GM18867 (cell line): ENCODE data around the gene GPC6.

Experiments
- ATAC-seq: cut with Tn5 transposase; IDR thresholded peaks from one replicate; pipeline ENCODE4 v1.9.1; 2021; ENCODE audit warnings: mild to moderate bottlenecking, moderate library complexity; ENCODE audit not compliant: unreplicated experiment

Gene GPC6

DNA sequence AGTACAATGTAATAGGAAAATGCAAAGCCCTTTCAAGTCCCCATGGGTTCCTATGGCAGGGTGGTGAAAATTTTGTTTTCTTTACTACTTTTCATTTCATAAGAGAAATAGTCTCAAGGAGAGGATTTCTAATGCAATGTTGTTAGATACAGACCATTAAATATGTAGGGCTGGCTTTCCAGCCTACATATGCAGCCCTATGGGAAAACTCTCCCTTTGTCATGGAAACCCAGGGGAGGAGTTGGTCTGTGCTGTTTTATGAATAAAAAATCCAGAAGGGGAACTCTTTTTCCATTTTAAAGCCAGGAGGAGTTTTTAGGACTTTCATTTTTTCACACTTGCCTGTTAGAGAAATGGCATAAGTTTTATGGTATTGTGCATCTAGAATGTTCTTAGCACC, 1133.3 kb downstream of the GPC6 start:
- no peak for ATAC-seq

DNA sequence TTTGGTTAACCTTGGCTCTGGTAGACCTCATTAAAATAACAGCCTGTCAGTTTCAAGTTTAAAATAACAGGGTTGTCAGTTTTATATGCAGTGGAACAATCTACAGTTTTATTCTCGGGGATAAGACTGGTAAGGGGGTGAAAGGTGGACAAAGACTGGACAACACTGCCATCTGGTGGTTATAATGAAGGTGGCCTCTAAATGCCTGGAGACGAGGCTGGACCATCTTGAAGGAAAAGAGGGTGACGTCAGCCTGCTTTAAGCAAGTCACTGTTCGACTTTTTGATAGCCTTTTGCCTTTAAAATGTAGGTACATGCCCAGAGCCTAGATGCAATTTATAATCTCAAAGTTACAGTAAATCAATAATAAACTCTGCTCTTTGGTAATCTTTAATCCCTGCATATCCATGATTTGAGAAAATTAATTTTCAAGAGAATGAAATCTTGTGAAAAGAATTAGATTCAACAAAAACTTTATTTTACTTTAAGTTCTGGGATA, 1135.9 kb downstream of the GPC6 start:
- ATAC-seq, result peak; percentile 99

DNA sequence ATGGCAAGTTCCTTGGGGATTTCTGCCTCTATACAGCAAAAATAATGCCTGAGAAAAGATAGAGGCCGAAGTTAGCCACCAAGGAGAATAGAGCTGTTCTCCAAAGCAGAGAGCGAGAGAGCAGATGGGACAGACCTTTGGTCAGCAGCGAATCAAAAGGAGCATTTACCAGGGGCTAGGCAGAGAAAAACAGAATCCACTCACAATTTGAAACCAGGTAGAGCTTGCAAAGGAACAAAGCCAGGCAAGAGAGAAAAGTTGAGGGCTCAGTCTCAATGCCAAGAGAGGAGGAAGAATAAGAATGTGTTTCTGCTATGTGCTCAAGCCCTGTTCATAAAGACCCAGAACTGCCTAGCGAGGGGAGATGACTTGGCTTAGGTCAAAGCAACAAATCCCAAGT, 1140.1 kb downstream of the GPC6 start:
- no peak for ATAC-seq

DNA sequence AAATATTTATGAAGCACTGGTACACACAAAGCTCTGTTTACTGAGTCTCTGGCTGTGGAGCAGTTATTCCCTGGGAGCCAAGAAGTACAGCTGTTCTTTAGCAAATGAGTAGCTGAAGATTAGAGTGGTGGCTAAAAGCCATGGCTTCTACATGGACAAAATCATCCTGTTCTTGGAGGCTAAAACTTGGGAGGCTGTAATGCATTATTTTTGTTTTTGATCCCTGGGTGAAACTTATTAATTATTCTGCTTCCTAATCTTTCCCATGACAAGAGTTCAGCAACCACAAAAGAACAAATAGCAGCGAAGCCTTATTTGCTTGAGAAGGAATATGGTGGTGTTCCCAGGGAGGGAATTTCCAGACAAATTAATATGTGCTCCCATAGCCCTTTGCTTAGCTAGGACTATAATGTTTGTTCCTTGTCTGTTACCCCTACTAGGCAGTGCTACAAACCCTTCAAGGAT, 1143.4 kb downstream of the GPC6 start:
- no peak for ATAC-seq

DNA sequence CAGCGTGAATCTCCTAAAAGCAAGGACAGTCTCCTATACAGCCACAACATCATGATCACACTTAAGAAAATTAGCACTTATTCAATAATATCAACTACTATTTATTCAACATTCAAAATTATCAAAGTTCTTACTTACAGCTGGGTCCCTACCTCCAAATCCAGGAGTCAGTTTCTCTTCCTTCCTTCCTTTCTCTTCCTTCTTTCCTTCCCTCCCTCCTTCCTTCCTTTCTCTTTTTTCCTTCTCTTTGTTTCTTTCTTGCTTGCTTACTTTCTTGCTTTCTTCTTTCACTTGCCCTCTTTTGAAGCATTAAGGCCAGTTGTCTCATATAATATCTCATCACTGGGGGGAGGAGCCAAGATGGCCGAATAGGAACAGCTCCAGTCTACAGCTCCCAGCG, 1145.2 kb downstream of the GPC6 start:
- ATAC-seq, result no peak

DNA sequence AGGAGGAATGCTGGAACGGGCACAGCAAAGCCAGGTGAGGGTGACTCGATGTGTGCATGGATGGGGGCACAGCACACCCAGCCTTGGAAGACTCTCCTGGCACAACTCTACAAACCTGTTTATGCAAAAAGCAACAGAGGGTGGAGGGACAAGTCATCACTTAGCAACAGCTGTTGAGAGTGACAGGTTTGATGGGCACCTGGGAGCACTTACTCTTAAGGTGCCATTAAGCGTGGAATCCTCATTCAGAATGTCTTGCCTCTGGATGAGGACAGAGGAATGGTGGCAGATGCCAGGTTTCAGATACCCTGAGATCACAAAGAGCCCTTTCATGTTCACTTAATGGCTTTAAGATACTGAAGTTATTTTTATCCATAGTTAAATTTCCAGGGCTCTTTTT, 1155.9 kb downstream of the GPC6 start:
- ATAC-seq, result no peak

DNA sequence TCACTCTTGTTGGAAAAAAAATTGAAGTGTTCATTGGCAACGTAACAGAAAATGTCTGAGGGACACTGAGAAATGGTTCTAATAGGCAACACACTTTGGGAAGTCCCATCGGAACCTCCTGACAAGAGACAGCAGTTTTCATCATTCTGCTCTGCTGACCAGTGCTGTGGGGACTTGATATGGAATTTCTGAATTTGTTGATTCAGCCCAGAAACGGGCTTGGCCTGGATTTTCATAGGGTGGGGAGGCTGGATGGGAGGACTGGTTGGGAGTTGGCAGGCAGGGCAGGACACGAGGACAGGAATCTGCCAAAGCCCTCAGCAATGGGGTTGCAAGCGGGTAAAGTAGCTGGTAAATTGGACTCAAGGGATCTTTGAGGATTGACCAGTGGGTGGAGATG, 1156.4 kb downstream of the GPC6 start:
- ATAC-seq, result no peak

DNA sequence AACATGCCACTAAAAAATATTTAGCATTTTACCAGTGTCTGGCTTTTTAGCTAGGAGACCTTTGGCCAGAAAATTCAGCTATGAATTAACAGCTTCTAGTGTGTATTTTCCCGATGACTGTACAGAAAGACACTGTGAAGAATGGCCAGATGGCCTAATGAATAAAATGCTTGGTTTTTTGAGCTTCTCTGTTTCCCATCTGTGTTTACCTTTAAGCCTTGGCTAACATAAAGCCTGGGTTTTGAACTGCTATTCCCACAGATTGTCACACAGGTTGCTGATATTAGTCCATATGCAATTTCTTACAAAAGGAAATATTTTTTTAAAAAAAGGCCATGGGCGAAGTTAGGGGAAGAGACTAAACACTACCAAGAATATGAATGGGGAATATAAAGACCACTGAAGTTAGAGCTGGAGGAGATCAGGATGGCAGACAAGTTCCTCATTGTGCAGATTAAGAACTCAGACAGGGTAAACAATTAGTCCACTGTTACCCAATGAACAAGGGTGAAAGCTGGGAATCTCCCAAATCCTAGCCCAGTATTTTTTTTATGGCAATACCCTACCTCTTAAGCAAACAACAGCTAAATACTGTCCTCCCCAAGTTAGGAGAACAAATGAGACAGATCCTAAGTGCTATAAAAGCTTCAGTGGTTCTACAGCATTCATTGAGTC, 1157.8 kb downstream of the GPC6 start:
- ATAC-seq, result no peak

DNA sequence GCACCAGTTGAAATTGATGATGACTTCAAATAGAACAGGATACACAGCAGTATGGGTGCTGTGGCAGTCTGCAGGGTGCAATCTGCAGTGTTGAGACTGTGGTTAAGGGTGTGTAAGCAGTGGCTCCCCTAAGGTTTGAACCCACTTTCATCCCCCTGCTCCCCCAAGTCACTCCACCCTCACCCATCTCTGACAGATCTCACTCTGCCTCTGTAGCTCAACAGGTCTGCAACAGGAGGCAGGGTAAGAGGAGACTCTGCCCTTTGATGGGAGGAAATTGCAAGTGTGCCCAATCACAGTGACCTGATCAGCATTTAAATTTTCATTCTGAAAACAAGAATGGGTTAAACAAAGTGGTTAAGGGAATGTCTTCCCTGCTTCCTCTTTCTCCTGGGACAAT, 1160.4 kb downstream of the GPC6 start:
- ATAC-seq, result no peak

DNA sequence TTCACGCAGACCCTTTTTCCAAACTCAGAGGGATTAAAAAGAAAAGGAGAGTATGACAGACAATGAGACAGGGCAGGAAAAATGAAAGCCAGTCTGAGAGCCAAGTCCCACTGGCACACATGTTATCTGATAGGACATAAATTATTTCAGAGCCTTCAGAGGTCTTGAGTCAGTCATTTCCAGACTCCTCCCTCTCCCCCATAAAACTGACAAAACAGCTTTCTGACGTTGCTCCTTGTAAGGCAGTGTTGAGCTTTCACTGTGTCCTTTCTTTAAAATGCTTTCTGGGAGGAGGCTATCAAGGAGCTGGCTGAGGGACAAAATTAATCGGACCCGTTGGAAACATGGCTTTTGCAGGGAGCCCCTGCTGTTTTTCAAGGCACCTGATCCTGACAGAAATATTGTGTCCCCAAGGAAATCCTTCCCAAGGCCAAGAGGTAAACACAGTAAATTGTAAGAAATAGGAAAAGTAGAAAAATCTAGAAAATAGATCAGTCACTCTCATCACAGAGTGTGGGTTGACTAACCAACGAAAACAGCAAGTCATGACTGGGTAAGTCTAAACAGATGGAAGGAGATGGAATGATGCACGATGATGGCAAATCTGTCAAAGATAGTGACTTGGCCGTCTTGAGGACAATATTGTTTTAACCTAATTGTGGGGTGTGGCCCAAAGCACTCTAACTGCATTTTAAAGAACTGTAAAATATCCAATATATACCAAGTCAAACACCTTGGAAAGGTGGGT, 1163.2 kb downstream of the GPC6 start:
- ATAC-seq, result no peak

DNA sequence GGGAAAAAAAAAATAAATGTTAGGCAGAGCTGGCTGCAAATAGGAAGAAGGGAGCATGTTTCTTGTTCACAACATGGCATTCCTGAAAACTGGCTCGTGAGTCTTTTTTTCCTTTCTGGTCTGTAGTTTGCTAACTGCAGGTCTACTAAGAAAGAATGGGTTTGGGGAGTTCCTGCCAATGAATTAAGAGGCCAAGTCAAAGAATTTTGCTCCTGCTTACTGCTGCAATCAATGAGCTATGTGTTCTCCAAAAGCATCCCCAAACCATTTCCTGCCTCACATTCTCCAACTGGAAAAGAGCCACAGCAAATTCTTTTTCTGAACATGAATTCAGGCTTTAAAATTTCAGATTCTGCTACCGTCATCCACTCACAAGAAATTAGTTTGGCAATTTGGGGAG, 1164.3 kb downstream of the GPC6 start:
- no peak for ATAC-seq

DNA sequence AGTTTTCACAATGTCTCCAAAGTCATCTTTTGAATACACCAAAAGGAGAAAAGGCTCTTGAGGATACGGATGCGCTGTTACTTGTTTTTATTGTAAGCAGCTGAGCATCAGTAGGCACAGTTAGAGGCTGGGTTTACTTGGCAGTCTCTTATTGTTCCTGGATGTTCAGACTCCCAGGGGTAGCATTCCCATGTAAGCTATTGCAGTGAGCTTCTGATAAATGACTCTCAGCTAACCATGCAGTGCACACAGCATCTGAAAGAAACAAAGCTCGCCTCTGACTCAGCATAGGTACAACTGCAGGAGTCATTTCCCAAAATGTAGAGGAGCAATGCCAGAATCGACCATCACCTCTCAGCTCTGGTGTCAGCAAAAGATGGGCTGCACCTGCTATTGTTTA, 1168.1 kb downstream of the GPC6 start:
- no peak for ATAC-seq

DNA sequence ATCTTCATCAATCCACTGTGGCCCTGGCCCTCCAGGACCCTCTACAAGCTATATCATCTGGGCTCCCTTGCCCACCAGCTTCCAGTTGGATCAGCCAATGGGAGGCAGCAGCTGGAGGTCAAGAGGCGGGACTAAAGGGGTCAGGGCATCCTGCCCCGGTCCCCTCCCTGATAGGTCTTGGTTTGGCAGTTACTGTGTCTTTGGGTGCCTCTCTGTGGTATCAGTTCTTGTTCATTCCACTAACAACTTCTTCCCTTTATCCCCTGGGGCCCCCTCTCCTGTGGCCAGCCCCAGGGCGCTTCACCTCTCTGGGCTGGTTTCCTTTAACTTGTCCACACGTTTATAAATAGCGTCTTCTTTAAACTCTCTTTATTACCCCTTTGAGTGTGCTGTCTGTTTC, 1169.3 kb downstream of the GPC6 start:
- no peak for ATAC-seq

DNA sequence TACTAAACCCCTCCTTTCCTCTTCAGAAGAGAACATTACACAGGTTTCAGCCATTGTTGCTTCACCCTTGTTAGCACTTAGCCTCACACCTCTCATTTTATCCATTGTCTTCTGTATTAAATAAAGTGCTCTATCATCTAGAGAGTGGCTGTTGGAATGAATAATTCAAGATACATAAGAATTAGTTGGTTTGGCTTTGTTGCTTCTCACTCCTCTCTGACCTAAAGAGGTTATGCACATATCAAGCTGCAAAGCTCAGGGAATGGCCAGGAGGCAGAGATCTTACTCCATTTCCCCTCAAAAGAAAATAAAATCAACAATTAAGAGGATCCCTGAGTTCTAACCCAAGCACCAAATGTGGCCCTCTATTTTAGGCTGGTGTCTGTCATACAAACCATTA, 1173.2 kb downstream of the GPC6 start:
- no peak for ATAC-seq

DNA sequence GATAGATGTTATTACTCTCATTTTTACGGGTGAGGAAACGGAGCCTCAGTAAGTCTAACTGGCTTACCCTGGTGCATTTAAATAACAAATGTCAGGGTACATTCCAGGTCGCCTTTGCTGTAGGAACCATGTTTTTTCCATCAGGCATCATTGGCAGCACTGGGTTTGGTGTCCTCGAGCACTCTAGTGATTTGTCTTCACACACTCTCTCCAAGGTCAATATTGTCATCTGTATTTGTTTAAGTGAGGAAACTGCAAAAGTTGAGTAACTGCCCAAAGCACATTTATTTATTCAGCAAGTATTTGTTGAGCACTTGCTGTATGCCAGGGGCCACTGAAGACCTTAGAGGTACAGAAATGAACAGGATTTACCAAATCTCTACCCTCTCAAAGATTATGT, 1174.3 kb downstream of the GPC6 start:
- ATAC-seq, result no peak

DNA sequence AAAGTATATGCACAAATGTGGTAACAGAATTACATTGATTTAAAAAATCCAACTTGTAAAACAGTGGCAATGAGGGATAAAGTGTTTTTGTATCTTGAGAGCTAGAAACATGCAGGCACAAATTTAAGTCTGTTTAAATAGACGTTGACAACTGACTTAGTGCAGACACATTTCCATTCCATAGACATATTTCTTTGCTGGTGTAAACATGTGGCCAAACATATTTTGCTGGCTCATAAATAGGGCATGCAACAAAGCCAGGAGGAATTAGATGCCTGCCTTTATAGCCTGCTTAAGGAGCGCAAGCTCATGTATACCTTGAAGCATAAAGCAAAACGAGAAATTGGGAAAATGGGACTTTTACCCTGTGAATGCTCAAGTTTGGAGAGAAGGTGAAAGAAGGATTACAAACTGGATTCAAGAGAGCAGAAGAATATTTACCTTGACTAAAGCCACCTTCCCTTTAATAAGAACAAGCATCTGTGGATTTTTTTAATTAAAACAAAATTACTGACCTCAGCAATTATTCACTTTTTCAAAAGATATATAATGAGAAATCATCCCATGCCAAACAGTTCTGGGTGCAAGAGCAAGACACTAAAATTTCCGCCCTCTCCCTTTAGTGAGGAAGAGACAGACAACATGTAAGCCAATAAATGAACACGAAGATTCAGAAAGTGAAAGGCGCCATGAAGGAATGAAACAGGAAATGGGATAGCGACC, 1181.9 kb downstream of the GPC6 start:
- ATAC-seq, result no peak

DNA sequence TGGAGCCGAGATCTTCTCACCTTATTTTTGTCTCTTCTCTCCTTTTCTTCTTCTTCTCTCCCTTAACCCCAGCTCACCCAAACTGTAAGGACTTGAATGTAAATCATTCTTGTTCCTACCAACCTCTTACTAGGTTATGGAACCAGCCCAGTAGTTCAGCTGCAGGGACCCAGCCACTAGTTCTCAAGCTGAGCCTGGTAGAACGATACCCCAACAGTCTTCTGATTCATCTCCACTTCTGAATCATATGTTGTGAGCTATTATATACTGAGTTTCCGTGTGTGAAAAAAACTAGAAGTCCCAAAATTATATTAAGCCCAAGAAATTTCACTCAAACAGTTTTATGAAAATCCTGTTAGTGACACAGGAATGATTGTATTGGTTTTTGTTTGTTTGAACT, 1185.1 kb downstream of the GPC6 start:
- no peak for ATAC-seq

DNA sequence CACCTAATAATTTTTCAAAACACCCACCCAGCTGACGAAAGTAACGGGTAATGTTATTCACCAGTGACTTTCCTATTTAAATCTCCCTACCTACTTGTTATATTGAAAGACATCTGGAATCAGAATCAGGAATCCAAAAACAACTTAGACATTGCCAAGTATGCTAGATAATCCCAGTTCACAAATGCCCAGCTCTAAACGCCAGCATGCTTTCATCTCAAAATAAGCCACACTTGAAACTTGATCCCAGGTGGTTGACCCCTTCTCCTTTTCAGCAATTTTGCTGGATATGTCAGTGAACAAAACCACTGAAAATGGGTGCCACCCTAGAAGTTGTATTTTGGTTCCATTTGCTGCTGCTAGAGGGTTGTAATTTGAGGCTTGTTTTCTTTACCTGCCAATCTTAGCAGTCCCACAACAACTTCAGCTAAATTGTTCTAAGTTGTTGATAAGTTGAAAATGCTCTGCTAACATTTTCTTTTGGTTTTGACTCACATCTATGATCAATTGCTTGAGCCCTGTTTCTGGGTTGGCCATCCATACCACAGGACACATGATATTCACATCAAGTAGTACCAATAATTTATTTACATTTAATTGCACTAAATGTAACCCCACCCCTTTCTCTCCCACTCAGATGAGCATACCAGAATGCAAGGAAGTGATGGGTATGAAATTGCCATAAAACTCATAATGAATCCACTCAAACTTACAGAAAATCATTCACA, 1186.4 kb downstream of the GPC6 start:
- ATAC-seq, result no peak

DNA sequence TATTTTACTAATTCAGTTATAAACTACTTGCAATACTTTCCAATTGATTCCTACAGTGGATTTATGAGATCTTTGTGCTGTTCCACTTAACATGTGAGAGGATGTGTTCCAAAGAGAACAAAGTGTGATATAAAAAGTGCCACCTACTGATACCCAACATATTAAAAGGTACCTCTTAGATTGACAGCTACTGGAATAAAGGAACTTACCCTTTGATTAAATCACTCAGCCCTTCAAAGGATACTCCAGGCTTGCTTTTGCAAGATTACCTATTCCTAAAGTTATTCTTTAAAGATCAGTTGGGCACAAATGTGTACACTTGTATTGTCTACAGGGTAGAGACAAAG, 1187.0 kb downstream of the GPC6 start:
- ATAC-seq, result no peak

DNA sequence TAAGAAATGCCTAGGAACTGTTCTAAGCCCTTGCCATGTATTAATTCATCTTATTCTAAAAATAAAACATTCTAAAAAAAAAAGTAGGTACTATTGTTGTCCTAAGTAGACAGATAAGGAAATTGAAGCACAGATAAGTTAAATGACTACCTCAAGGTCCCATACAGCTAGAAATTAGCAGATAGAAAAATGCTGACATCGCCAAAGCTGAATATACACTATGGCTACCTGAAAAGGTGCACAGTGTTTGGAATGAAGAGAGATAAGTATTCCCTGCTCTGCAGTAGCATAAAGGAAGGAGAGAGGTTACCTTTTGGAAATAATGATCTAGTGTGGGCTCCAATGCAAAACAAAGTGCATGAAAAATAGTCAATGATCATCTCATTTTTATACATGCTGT, 1187.5 kb downstream of the GPC6 start:
- ATAC-seq, result no peak

DNA sequence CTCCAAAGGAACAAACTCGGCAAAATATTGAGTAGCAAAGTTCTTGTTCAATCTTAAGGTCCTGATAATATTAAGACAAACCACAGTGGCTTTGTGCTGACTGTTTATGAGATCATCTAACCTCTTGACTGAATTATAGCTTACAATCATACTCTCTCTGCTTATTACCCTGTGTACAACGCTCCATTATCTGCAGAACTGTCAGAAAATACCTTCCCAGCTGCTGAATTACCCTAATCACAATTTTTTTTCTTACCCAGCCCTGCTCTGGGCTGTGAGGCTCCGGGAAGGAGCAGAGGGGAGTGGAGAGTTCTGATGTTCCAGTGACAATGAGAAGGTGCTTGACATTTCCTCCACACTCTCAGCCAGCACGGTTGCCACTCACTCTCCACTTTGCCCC, 1188.1 kb downstream of the GPC6 start:
- no peak for ATAC-seq
